Activated CD4-positive, alpha-beta T cell treated with anti-CD3 and anti-CD28 coated beads, Interleukin-2, amount 10 ng/mL, durations not matched to agents 7 days and 5 days (primary cell): ENCODE measurements around the gene RERE. TPM values are rescaled to one million over a fixed set of nuclear protein-coding genes. Genes with fewer than 3 reads are reported as not detected.

ENCODE experiments used
- CTCF ChIA-PET: fragments of 350-600 bp; sonication (Branson Sonifier 250); formaldehyde crosslinking; loops from one replicate; lab custom pipeline; 2021; ENCODE audit warnings: antibody characterized with exemption; lab: Charles Lee
- POLR2A ChIA-PET: fragments of 350-600 bp; sonication (Branson Sonifier 250); formaldehyde crosslinking; loops from one replicate; lab custom pipeline; 2021; ENCODE audit warnings: antibody characterized with exemption; lab: Charles Lee
- DNase-seq: peaks from one replicate; pipeline ENCODE4 v3.0.0-alpha.2; 2020
- H3K27ac Mint-ChIP-seq: one replicate; pipeline ENCODE4 v1.8.0; 2021; ENCODE audit warnings: mild to moderate bottlenecking, moderate library complexity, mixed read lengths
- H3K27me3 Mint-ChIP-seq: one replicate; pipeline ENCODE4 v1.8.0; 2021; ENCODE audit warnings: mixed read lengths
- H3K36me3 Mint-ChIP-seq: one replicate; pipeline ENCODE4 v1.8.0; 2021; ENCODE audit warnings: low read depth, mixed read lengths
- H3K4me1 Mint-ChIP-seq: one replicate; pipeline ENCODE4 v1.8.0; 2021; ENCODE audit warnings: mixed read lengths
- H3K4me3 Mint-ChIP-seq: one replicate; pipeline ENCODE4 v1.8.0; 2021; ENCODE audit warnings: mild to moderate bottlenecking, moderate library complexity, mixed read lengths
- H3K9me3 Mint-ChIP-seq: one replicate; pipeline ENCODE4 v1.8.0; 2021; ENCODE audit warnings: mixed read lengths
- total RNA-seq, 2 experiments: library from RNA; stranded (reverse); gene quantifications; one replicate each; pipeline ENCODE4 v1.2.3, GENCODE V29; 2021

Gene RERE
- total RNA-seq, 2 experiments from 2014 or later, result 68.5 to 68.7 TPM

- peaks cover 8% of the 10 kb centered on the region for H3K9me3 Mint-ChIP-seq
- POLR2A ChIA-PET, result no interaction called here
- no peak overlapping the region for H3K4me3 Mint-ChIP-seq
- CTCF ChIA-PET, result interaction anchor here (1.0 kb wide), 1 partner anchor 10 kb away, joined by 3 read pairs; no protein-coding TSS in a partner anchor
- DNase-seq, result no peak
- H3K4me1 Mint-ChIP-seq, result peaks cover 41% of the 10 kb centered on the region
- H3K27ac Mint-ChIP-seq, result no peak overlapping the region
- peaks cover 37% of the 10 kb centered on the region for H3K36me3 Mint-ChIP-seq
- no peaks in the 10 kb centered on the region for H3K27me3 Mint-ChIP-seq
Observed at GRCh38 chr1:8541961-8542521, 275.4 kb downstream of the RERE start.

GRCh38 chr1:8540971-8541370 lies 276.5 kb downstream of the RERE start:
- Mint-ChIP-seq H3K36me3 (peaks cover 36% of the 10 kb centered on the region), H3K4me1 (peaks cover 43% of the 10 kb centered on the region), H3K27me3 (no peaks in the 10 kb centered on the region), H3K4me3 (no peak overlapping the region), H3K9me3 (peaks cover 8% of the 10 kb centered on the region), H3K27ac (peak overlapping the region; percentile 63)
- POLR2A ChIA-PET, result no interaction called here
- no peak for DNase-seq
- CTCF ChIA-PET, result no interaction called here

- POLR2A ChIA-PET, result no interaction called here
- H3K9me3 Mint-ChIP-seq, result peaks cover 8% of the 10 kb centered on the region
- no peak overlapping the region for H3K4me3 Mint-ChIP-seq
- peak overlapping the region; percentile 63 for H3K27ac Mint-ChIP-seq
- H3K27me3 Mint-ChIP-seq, result no peaks in the 10 kb centered on the region
- CTCF ChIA-PET, result interaction anchor here (1.2 to 1.7 kb wide), 2 partner anchors 15 to 30 kb away, joined by 3 to 5 read pairs; no protein-coding TSS in a partner anchor
- no peak for DNase-seq
- peaks cover 46% of the 10 kb centered on the region for H3K4me1 Mint-ChIP-seq
- H3K36me3 Mint-ChIP-seq, result peaks cover 37% of the 10 kb centered on the region
Observed at GRCh38 chr1:8540261-8540941, 277.0 kb downstream of the RERE start.

DNA sequence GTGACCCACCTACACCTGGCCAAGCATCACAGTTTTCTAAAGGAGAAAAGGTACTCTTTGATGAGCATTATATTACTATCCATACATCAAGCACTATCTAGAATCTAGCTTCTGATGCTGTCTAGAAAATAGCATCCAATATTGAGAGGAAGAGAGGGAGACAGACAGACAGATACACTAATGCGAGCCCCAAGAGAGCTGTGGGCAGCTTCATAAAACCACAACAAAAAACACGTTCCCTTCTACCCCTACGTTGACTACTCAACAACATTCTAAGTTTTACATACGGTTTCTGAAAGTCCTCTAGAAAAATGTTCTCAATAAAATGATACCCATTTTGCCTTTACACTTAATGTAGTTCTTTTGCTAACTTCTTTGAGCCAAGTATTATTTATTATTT lies 277.8 kb downstream of the RERE start:
- CTCF ChIA-PET, result interaction anchor here (0.6 to 1.7 kb wide), 3 partner anchors 14 to 604 kb away, joined by 3 to 5 read pairs (median 4); no protein-coding TSS in a partner anchor
- Mint-ChIP-seq H3K4me1 (peaks cover 42% of the 10 kb centered on the region), H3K9me3 (peaks cover 5% of the 10 kb centered on the region), H3K4me3 (no peak overlapping the region), H3K27me3 (no peaks in the 10 kb centered on the region), H3K27ac (peak overlapping the region; percentile 41), H3K36me3 (peaks cover 30% of the 10 kb centered on the region)
- DNase-seq, result no peak
- POLR2A ChIA-PET, result no interaction called here

DNA sequence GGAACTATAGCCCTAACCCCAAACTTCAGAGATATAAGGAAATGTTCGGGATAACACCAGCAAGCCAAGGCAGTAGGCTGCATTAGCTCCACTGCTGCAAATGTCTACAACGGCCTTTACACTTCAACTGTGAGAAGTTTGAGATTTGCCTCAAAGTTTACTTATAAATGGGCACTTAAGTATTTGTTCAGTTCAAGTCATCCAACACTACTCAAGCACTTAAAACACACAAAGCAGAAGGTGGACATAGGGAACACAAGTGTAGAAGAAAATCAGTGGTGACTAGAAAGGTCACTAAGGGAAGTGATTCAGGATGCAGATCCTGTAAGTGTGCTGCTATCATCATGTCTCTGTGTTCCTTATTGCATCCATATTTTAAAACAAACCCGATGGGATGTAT lies 278.9 kb downstream of the RERE start:
- no peak for DNase-seq
- H3K9me3 Mint-ChIP-seq, result no peaks in the 10 kb centered on the region
- H3K36me3 Mint-ChIP-seq, result peaks cover 19% of the 10 kb centered on the region
- no peak overlapping the region for H3K4me3 Mint-ChIP-seq
- H3K27me3 Mint-ChIP-seq, result no peaks in the 10 kb centered on the region
- CTCF ChIA-PET, result interaction anchor here (0.6 to 1.7 kb wide), 3 partner anchors 13 to 596 kb away, joined by 4 to 5 read pairs (median 4); no protein-coding TSS in a partner anchor
- H3K27ac Mint-ChIP-seq, result no peak overlapping the region
- POLR2A ChIA-PET, result interaction anchor here (0.6 kb wide), 1 partner anchor 11 kb away, joined by 4 read pairs; no protein-coding TSS in a partner anchor
- H3K4me1 Mint-ChIP-seq, result peaks cover 51% of the 10 kb centered on the region

DNA sequence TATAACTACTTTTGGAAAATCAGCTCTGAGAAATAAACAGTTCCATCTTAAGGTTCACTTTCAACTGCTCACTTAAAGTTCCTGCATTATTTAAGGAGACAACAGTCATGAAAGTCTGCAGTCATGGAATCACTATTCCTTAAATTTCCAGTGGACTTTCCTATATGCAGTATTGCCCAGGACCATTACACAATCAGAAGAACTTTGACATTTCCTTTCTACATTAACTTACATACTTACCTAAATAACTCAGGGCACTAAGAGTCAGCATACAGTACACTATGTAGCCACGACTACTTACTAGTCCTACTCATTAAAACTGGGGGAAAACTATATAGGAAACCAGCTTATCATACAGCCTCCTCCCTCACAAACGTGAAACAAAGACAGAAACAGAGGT lies 279.4 kb downstream of the RERE start:
- POLR2A ChIA-PET, result no interaction called here
- CTCF ChIA-PET, result no interaction called here
- Mint-ChIP-seq H3K4me1 (peaks cover 56% of the 10 kb centered on the region), H3K9me3 (no peaks in the 10 kb centered on the region), H3K36me3 (peaks cover 17% of the 10 kb centered on the region), H3K27me3 (no peaks in the 10 kb centered on the region), H3K4me3 (no peak overlapping the region), H3K27ac (no peak overlapping the region)
- no peak for DNase-seq

DNA sequence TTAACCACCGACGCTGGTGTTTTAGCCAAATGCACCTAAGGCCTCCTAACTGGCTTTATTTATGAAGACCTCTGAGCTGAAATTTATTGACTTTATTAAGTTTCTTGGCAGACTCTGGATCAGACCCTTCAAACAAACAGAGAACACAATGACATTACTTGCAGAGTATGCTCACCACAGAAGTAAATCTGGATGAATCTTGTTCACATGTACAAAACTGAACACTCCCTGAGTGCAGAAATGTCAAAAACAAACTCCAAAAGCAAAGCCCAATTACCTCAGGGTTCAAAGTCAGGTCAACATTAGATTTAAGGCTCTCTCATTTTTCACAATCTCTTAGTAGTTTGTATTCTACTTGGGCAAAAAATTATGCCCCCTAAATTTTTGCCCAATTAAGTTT lies 280.9 kb downstream of the RERE start:
- Mint-ChIP-seq H3K27ac (no peak overlapping the region), H3K36me3 (peaks cover 16% of the 10 kb centered on the region), H3K27me3 (no peaks in the 10 kb centered on the region), H3K9me3 (no peaks in the 10 kb centered on the region), H3K4me3 (no peak overlapping the region), H3K4me1 (peaks cover 60% of the 10 kb centered on the region)
- CTCF ChIA-PET, result interaction anchor here (0.7 kb wide), 1 partner anchor 54 kb away, joined by 4 read pairs; no protein-coding TSS in a partner anchor
- POLR2A ChIA-PET, result no interaction called here
- no peak for DNase-seq

- DNase-seq, result no peak
Observed at GRCh38 chr1:8533907-8534306, 283.5 kb downstream of the RERE start.

DNA sequence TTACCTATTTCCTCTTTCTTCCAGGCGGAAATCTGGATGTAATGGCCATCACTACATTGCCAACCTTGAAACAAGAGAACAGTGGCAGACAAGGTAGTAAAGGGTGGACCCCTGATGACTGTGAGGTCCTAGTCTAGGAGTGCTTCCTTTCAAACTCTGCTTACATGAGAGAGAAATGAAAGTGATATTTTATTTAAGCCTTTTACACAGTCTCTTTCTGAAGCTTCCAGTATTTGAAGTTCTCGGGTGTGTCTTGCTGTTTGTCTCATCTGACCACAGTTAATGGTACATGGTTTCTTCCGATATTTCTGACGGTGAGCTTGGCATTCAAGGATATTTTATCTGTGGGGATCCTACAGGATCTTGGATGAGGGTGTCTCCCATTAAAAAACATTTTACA lies 284.3 kb downstream of the RERE start:
- peak; percentile 12 for DNase-seq
- no peaks in the 10 kb centered on the region for H3K9me3 Mint-ChIP-seq
- H3K27me3 Mint-ChIP-seq, result no peaks in the 10 kb centered on the region
- H3K4me3 Mint-ChIP-seq, result peak overlapping the region; percentile 46
- H3K27ac Mint-ChIP-seq, result peak overlapping the region; percentile 85
- POLR2A ChIA-PET, result no interaction called here
- CTCF ChIA-PET, result interaction anchor here (0.6 kb wide), 1 partner anchor 95 kb away, joined by 3 read pairs; no protein-coding TSS in a partner anchor
- H3K36me3 Mint-ChIP-seq, result peaks cover 15% of the 10 kb centered on the region
- peaks cover 33% of the 10 kb centered on the region for H3K4me1 Mint-ChIP-seq

More at GRCh38 chr1:8533907-8534306, 283.5 kb downstream of the RERE start:
- peaks cover 41% of the 10 kb centered on the region for H3K4me1 Mint-ChIP-seq
- ChIA-PET POLR2A (no interaction called here), CTCF (no interaction called here)
- peak overlapping the region; percentile 85 for H3K27ac Mint-ChIP-seq
- peaks cover 12% of the 10 kb centered on the region for H3K36me3 Mint-ChIP-seq
- peak overlapping the region; percentile 46 for H3K4me3 Mint-ChIP-seq
- no peaks in the 10 kb centered on the region for H3K9me3 Mint-ChIP-seq
- no peaks in the 10 kb centered on the region for H3K27me3 Mint-ChIP-seq

GRCh38 chr1:8529901-8530300 lies 287.5 kb downstream of the RERE start:
- Mint-ChIP-seq H3K4me1 (peaks cover 34% of the 10 kb centered on the region), H3K9me3 (no peaks in the 10 kb centered on the region), H3K27me3 (no peaks in the 10 kb centered on the region), H3K4me3 (no peak overlapping the region), H3K36me3 (peaks cover 9% of the 10 kb centered on the region), H3K27ac (no peak overlapping the region)
- DNase-seq, result no peak
- ChIA-PET POLR2A (no interaction called here), CTCF (no interaction called here)

GRCh38 chr1:8527941-8528340 lies 289.5 kb downstream of the RERE start:
- H3K4me1 Mint-ChIP-seq, result peaks cover 36% of the 10 kb centered on the region
- no peaks in the 10 kb centered on the region for H3K9me3 Mint-ChIP-seq
- ChIA-PET CTCF (no interaction called here), POLR2A (interaction anchor here (0.6 kb wide), 1 partner anchor 11 kb away, joined by 4 read pairs; no protein-coding TSS in a partner anchor)
- H3K27ac Mint-ChIP-seq, result peak overlapping the region; percentile 14
- no peak for DNase-seq
- peaks cover 21% of the 10 kb centered on the region for H3K36me3 Mint-ChIP-seq
- H3K4me3 Mint-ChIP-seq, result no peak overlapping the region
- no peaks in the 10 kb centered on the region for H3K27me3 Mint-ChIP-seq

DNA sequence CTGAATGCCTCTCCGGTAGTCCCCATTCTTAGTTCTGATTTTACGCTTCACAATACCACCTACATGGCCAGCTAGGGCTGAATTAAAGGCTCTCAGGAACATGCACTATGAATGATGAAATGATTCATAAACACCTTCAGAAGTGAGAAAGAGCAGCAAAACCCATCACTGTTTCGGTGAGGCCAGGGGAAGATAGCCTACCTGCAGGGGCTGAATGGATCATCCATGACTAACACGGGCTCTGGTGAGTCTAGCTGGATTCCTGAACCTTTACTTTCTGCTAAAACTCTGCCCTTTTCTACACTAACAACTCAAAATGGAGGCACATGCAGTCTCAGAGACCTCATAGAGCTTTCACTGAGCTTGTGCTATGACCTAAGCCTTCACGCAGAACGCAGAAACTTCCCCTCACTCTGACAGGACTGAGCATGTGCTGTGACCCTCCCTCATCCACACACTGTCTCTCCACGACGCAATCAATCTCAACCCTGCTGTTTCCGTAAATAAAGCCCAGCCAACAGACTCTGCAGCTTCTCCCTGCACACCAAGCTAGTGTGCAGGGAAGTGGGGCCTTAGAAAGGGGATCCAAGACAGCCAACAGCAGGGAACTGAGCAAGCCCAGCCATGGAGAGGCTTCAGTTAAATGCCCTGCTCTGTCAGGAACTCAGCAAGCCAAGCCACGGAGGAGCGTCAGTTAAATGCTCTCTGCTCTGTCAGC lies 291.7 kb downstream of the RERE start:
- H3K36me3 Mint-ChIP-seq, result peaks cover 31% of the 10 kb centered on the region
- H3K27me3 Mint-ChIP-seq, result no peaks in the 10 kb centered on the region
- H3K9me3 Mint-ChIP-seq, result no peaks in the 10 kb centered on the region
- DNase-seq, result peak; percentile 84
- ChIA-PET CTCF (interaction anchor here (0.8 to 1.8 kb wide), 7 partner anchors 9 to 98 kb away, joined by 3 to 6 read pairs (median 3); no protein-coding TSS in a partner anchor), POLR2A (interaction anchor here (0.6 kb wide), 1 partner anchor 18 kb away, joined by 3 read pairs; no protein-coding TSS in a partner anchor)
- H3K4me1 Mint-ChIP-seq, result peaks cover 39% of the 10 kb centered on the region
- no peak overlapping the region for H3K27ac Mint-ChIP-seq
- H3K4me3 Mint-ChIP-seq, result no peak overlapping the region
